Measurements from ENCODE around the gene PHF8. TPM values are rescaled to one million over a fixed set of nuclear protein-coding genes. Genes with fewer than 3 reads are reported as not detected.

The PHF8 gene
- total RNA-seq, 2 experiments from 2014 or later = 46.1 to 49.9 TPM

DNA sequence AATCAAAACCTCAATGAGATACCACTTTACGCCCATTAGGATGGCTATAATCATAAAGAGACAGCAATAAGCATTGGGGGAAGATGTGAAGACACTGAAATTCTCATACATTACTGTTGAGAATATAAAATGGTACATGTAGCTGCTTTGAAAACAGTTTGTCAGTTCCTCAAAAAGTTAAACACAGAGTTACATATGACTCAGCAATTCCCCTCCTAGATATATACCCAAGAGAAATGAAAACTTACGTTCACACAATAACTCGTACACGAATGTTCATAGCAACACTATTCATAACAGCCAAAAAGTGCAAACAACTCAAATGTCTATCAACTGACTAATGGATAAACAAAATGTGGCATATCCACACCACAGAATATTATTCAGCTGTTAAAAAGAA lies 36.6 kb downstream of the PHF8 start:
- no peak overlapping the region for H3K4me3 Mint-ChIP-seq
- Histone ChIP-seq H3K27me3 (ENCODE audit: control insufficient read depth in 1 of 2, insufficient read depth in 2 of 2, low read length in 2 of 2) (no peaks in the 10 kb centered on the region), H3K4me1 (ENCODE audit: insufficient read depth, low read length) (no peaks in the 10 kb centered on the region), H3K27ac (ENCODE audit: low read depth in 1 of 2, low read length in 2 of 2) (no peak overlapping the region), H3K36me3 (ENCODE audit: insufficient read depth, low read length) (peaks cover 22% of the 10 kb centered on the region), H3K4me3 (ENCODE audit: low read length) (no peak overlapping the region), H3K9me3 (ENCODE audit: control insufficient read depth in 1 of 2, insufficient read depth in 1 of 2, low read length in 2 of 2) (no peaks in the 10 kb centered on the region)
- no peak for ATAC-seq (ENCODE audit: poor library complexity)
- no peaks in the 10 kb centered on the region for H3K27me3 Mint-ChIP-seq
- H3K9me3 Mint-ChIP-seq = no peaks in the 10 kb centered on the region
- ChIA-PET CTCF (no interaction called here), POLR2A (no interaction called here)
- H3K27ac Mint-ChIP-seq = no peak overlapping the region
- intact Hi-C loops (cut with DNase I, micrococcal nuclease) = no loop called here
- DNase-seq = no peak
- TF ChIP-seq, protein P1, sequence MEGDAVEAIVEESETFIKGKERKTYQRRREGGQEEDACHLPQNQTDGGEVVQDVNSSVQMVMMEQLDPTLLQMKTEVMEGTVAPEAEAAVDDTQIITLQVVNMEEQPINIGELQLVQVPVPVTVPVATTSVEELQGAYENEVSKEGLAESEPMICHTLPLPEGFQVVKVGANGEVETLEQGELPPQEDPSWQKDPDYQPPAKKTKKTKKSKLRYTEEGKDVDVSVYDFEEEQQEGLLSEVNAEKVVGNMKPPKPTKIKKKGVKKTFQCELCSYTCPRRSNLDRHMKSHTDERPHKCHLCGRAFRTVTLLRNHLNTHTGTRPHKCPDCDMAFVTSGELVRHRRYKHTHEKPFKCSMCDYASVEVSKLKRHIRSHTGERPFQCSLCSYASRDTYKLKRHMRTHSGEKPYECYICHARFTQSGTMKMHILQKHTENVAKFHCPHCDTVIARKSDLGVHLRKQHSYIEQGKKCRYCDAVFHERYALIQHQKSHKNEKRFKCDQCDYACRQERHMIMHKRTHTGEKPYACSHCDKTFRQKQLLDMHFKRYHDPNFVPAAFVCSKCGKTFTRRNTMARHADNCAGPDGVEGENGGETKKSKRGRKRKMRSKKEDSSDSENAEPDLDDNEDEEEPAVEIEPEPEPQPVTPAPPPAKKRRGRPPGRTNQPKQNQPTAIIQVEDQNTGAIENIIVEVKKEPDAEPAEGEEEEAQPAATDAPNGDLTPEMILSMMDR (IDR thresholded peaks at IDR 0.05) = no peak
- H3K4me1 Mint-ChIP-seq (ENCODE audit: low read depth) = no peaks in the 10 kb centered on the region
- peaks cover 62% of the 10 kb centered on the region for H3K36me3 Mint-ChIP-seq (ENCODE audit: low read depth)

DNA sequence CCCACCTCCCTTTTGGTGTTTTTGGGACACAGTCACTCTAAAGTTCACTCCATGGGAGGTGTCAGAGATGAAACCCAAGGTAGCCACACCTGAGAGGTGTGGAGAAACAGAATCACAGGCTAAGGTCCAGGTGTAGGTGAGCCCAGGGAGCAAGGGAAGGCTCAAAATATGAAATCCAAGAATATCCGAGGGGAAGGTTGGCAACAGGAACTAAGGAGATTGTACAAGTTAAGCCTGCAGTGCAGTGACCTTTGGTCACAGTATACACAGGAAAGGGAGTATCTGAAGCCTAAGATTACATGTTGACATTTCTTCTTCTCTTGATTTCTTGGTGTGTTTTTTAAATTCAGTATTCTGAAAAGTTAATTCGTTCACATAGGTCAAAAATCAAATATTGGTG lies 46.5 kb downstream of the PHF8 start:
- no peak overlapping the region for H3K27ac ChIP-seq (ENCODE audit: low read depth in 1 of 2, low read length in 2 of 2)
- H3K27ac Mint-ChIP-seq = no peak overlapping the region
- no peak overlapping the region for H3K4me3 Mint-ChIP-seq
- no peaks in the 10 kb centered on the region for H3K4me1 ChIP-seq (ENCODE audit: insufficient read depth, low read length)
- POLR2A ChIA-PET = no interaction called here
- no peaks in the 10 kb centered on the region for H3K27me3 Mint-ChIP-seq
- intact Hi-C loops (cut with DNase I, micrococcal nuclease) = no loop called here
- CTCF ChIA-PET = no interaction called here
- ATAC-seq (ENCODE audit: poor library complexity) = no peak
- H3K36me3 ChIP-seq (ENCODE audit: insufficient read depth, low read length) = peaks cover 67% of the 10 kb centered on the region
- H3K36me3 Mint-ChIP-seq (ENCODE audit: low read depth) = peaks cover 83% of the 10 kb centered on the region
- H3K9me3 Mint-ChIP-seq = no peaks in the 10 kb centered on the region
- no peaks in the 10 kb centered on the region for H3K27me3 ChIP-seq (ENCODE audit: control insufficient read depth in 1 of 2, insufficient read depth in 2 of 2, low read length in 2 of 2)
- TF ChIP-seq, protein P1 (IDR thresholded peaks at IDR 0.05) = no peak
- no peaks in the 10 kb centered on the region for H3K9me3 ChIP-seq (ENCODE audit: control insufficient read depth in 1 of 2, insufficient read depth in 1 of 2, low read length in 2 of 2)
- no peak for DNase-seq
- H3K4me1 Mint-ChIP-seq (ENCODE audit: low read depth) = no peaks in the 10 kb centered on the region
- no peak overlapping the region for H3K4me3 ChIP-seq (ENCODE audit: low read length)

DNA sequence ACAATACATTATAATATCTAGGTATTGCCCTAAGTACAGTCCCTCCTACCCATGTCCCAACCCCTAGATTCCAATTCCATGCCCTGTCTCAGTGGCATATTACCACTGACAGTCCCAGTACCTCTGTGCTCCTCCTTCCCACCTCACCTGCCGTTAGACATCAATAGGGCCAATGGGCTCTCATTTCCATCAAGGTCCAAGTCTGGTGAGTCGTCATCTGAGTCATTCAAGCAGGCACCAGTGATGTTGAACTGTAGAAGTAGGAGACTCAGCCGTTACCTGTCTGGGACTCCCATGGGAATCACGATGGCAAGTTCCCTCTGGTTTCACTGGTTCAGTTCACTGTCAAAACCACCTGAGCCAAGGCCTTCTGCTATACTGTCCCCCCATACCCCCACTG lies 51.7 kb downstream of the PHF8 start:
- H3K36me3 Mint-ChIP-seq (ENCODE audit: low read depth) = peaks cover 67% of the 10 kb centered on the region
- Histone ChIP-seq H3K9me3 (ENCODE audit: control insufficient read depth in 1 of 2, insufficient read depth in 1 of 2, low read length in 2 of 2) (no peaks in the 10 kb centered on the region), H3K27ac (ENCODE audit: low read depth in 1 of 2, low read length in 2 of 2) (no peak overlapping the region), H3K27me3 (ENCODE audit: control insufficient read depth in 1 of 2, insufficient read depth in 2 of 2, low read length in 2 of 2) (no peaks in the 10 kb centered on the region), H3K4me3 (ENCODE audit: low read length) (no peak overlapping the region), H3K36me3 (ENCODE audit: insufficient read depth, low read length) (peaks cover 35% of the 10 kb centered on the region), H3K4me1 (ENCODE audit: insufficient read depth, low read length) (no peaks in the 10 kb centered on the region)
- H3K27me3 Mint-ChIP-seq = no peaks in the 10 kb centered on the region
- ChIA-PET POLR2A (no interaction called here), CTCF (no interaction called here)
- TF ChIP-seq, protein P1 (IDR thresholded peaks at IDR 0.05) = no peak
- no peaks in the 10 kb centered on the region for H3K9me3 Mint-ChIP-seq
- DNase-seq = no peak
- intact Hi-C loops (cut with DNase I, micrococcal nuclease) = no loop called here
- no peak overlapping the region for H3K4me3 Mint-ChIP-seq
- H3K4me1 Mint-ChIP-seq (ENCODE audit: low read depth) = no peaks in the 10 kb centered on the region
- no peak for ATAC-seq (ENCODE audit: poor library complexity)
- H3K27ac Mint-ChIP-seq = no peak overlapping the region

Data from CD4-positive, alpha-beta T cell (primary cell).